WTC11 (cell line): Measurements from ENCODE around the gene ENTPD8. TPM values are rescaled to one million over a fixed set of nuclear protein-coding genes. Genes with fewer than 3 reads are reported as not detected.

ENCODE experiments used
- ATAC-seq: fragments of 200-7000 bp; cut with Tn5 transposase; 2 replicates; pipeline ENCODE4 v1.10.0; 2021; ENCODE audit warnings: mild to moderate bottlenecking, moderate library complexity
- CTCF ChIA-PET: fragments of 300-600 bp; sonication (Branson Sonifier 250); formaldehyde crosslinking; loops from one replicate; lab custom pipeline; 2021; ENCODE audit warnings: antibody characterized with exemption; lab: Charles Lee
- POLR2A ChIA-PET: fragments of 350-600 bp; sonication (Branson Sonifier 250); formaldehyde crosslinking; loops from one replicate; lab custom pipeline; 2021; ENCODE audit warnings: antibody characterized with exemption; lab: Charles Lee
- DNase-seq: peaks from one replicate; pipeline ENCODE4 v3.0.0; 2021; ENCODE audit warnings: low spot score
- H3K27ac Mint-ChIP-seq: 2 replicates; pipeline ENCODE4 v1.8.0; 2021; ENCODE audit warnings: mixed read lengths
- H3K27me3 Mint-ChIP-seq: 2 replicates; pipeline ENCODE4 v1.8.0; 2021; ENCODE audit warnings: low read depth, mild to moderate bottlenecking, moderate library complexity, mixed read lengths
- H3K36me3 Mint-ChIP-seq: 2 replicates; pipeline ENCODE4 v1.8.0; 2021; ENCODE audit warnings: mixed read lengths
- H3K4me1 Mint-ChIP-seq: 2 replicates; pipeline ENCODE4 v1.8.0; 2022; ENCODE audit warnings: mixed read lengths
- H3K4me3 Mint-ChIP-seq: 2 replicates; pipeline ENCODE4 v1.8.0; 2021; ENCODE audit warnings: mild to moderate bottlenecking, moderate library complexity, mixed read lengths
- H3K9me3 Mint-ChIP-seq: 2 replicates; pipeline ENCODE4 v1.8.0; 2021; ENCODE audit warnings: mixed read lengths
- ATF6 ChIP-seq: sonication (generic); formaldehyde crosslinking; IDR thresholded peaks from 2 replicates; pipeline ENCODE4 v1.8.1; 2023; ENCODE audit warnings: mild to moderate bottlenecking, missing genetic modification reagents
- GABPB1 ChIP-seq: sonication (generic); formaldehyde crosslinking; IDR thresholded peaks from 2 replicates; pipeline ENCODE4 v1.8.1; 2023; ENCODE audit warnings: mild to moderate bottlenecking, missing genetic modification reagents
- HMGXB4 ChIP-seq: sonication (generic); formaldehyde crosslinking; IDR thresholded peaks from 2 replicates; pipeline ENCODE4 v1.8.1; 2023; ENCODE audit warnings: mild to moderate bottlenecking, moderate library complexity, missing genetic modification reagents
- IRF2 ChIP-seq: sonication (generic); formaldehyde crosslinking; IDR thresholded peaks from 2 replicates; pipeline ENCODE4 v1.8.0; 2022; ENCODE audit warnings: low read depth, missing genetic modification reagents, borderline replicate concordance
- NR1H2 ChIP-seq: sonication (generic); formaldehyde crosslinking; IDR thresholded peaks from 2 replicates; pipeline ENCODE4 v1.9.0; 2021; ENCODE audit warnings: mild to moderate bottlenecking, moderate library complexity, missing genetic modification reagents
- SMAD4 ChIP-seq: sonication (generic); formaldehyde crosslinking; IDR thresholded peaks from 2 replicates; pipeline ENCODE4 v1.8.0; 2022; ENCODE audit warnings: mild to moderate bottlenecking, missing genetic modification reagents
- SOX15 ChIP-seq: fragments of 250-450 bp; sonication (Bioruptor Pico); IDR thresholded peaks from 2 replicates; pipeline ENCODE4 v1.9.0; 2021; ENCODE audit warnings: mild to moderate bottlenecking
- ZBTB43 ChIP-seq: sonication (generic); formaldehyde crosslinking; IDR thresholded peaks from 2 replicates; pipeline ENCODE4 v1.8.1; 2023; ENCODE audit warnings: mild to moderate bottlenecking, missing genetic modification reagents
- ZNF219 ChIP-seq: sonication (generic); formaldehyde crosslinking; IDR thresholded peaks from 2 replicates; pipeline ENCODE4 v1.8.0; 2023; ENCODE audit warnings: missing genetic modification reagents, mild to moderate bottlenecking, borderline replicate concordance
- ZNF232 ChIP-seq: sonication (generic); formaldehyde crosslinking; IDR thresholded peaks from 2 replicates; pipeline ENCODE4 v1.8.0; 2022; ENCODE audit warnings: mild to moderate bottlenecking, missing genetic modification reagents
- ZNF423 ChIP-seq: fragments of 250-450 bp; sonication (Bioruptor Pico); IDR thresholded peaks from 2 replicates; pipeline ENCODE4 v2.1.2; 2022; ENCODE audit warnings: mild to moderate bottlenecking, moderate library complexity
- ZNF532 ChIP-seq: fragments of 250-450 bp; sonication (Bioruptor Pico); IDR thresholded peaks from 2 replicates; pipeline ENCODE4 v1.9.0; 2021; ENCODE audit warnings: mild to moderate bottlenecking, borderline replicate concordance
- ZSCAN18 ChIP-seq: fragments of 250-450 bp; sonication (Bioruptor Pico); IDR thresholded peaks from 2 replicates; pipeline ENCODE4 v2.1.2; 2022; ENCODE audit warnings: mild to moderate bottlenecking, moderate library complexity
- total RNA-seq: library from RNA; stranded (reverse); gene quantifications from 3 replicates; pipeline ENCODE4 v1.2.3, GENCODE V29; 2021
- TF ChIP-seq, protein P1 (sequence below): sonication (generic); formaldehyde crosslinking; IDR thresholded peaks from 2 replicates; pipeline ENCODE4 v1.8.0; 2022; ENCODE audit warnings: mild to moderate bottlenecking, missing genetic modification reagents
- TF ChIP-seq, protein P2 (sequence below): sonication (generic); formaldehyde crosslinking; IDR thresholded peaks from 2 replicates; pipeline ENCODE4 v1.8.0; 2022; ENCODE audit warnings: mild to moderate bottlenecking, missing genetic modification reagents
- TF ChIP-seq, protein P3 (sequence below): sonication (generic); formaldehyde crosslinking; conservative IDR thresholded peaks from 2 replicates; pipeline ENCODE4 v1.8.1; 2023; ENCODE audit warnings: mild to moderate bottlenecking, low read depth, missing genetic modification reagents, moderate library complexity

ENTPD8 gene
- total RNA-seq, 1 experiment from 2014 or later = 2.3 TPM

DNA sequence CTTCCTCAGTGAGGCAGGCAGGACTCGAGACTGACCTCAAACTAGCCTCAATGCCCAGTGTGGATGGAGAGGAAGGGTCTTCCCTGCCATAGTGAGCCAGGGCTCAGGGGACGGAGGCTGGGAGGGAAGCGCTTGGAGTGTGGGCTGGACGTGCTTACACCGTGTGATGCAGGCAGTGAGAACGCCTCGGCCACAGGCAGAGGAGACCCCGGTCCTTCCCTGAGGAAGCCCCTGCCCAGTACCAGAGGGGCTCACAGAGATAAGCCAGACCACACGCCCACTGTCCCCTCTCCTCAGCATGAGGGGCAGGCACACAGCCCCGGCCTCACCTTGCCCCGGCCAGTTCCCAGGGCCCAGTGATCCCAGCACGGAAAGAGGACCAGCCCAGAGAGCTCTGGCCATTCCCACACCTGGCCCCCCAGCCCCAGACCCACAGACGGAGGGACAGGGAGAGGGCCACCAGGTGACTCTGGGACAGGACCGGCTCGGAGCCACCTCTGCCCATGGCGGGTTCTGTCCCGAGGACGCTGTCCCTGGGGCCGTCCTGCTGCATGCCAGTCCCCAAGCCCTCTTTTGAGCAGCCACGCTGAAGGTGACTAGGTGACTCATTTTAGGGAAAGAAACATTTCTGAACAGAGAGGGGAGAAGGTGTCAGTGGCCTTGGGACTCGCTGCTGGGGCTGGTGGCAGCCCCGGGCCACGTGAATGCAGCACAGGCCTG is 24.0 kb upstream of the ENTPD8 start (continued):
- TF ChIP-seq ZSCAN18 (no peak), ZNF219 (CRISPR knock-in tag) (no peak), SMAD4 (no peak), SOX15 (CRISPR knock-in tag) (no peak), IRF2 (CRISPR knock-in tag) (no peak)
- TF ChIP-seq, protein P1, sequence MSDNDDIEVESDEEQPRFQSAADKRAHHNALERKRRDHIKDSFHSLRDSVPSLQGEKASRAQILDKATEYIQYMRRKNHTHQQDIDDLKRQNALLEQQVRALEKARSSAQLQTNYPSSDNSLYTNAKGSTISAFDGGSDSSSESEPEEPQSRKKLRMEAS (CRISPR knock-in tag) = no peak
- TF ChIP-seq, protein P2, sequence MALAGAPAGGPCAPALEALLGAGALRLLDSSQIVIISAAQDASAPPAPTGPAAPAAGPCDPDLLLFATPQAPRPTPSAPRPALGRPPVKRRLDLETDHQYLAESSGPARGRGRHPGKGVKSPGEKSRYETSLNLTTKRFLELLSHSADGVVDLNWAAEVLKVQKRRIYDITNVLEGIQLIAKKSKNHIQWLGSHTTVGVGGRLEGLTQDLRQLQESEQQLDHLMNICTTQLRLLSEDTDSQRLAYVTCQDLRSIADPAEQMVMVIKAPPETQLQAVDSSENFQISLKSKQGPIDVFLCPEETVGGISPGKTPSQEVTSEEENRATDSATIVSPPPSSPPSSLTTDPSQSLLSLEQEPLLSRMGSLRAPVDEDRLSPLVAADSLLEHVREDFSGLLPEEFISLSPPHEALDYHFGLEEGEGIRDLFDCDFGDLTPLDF (CRISPR knock-in tag) = no peak

GRCh38 chr9:137464291-137464999 is 23.3 kb upstream of the ENTPD8 start:
- H3K4me1 Mint-ChIP-seq = no peaks in the 10 kb centered on the region
- H3K4me3 Mint-ChIP-seq = no peak overlapping the region
- no peak overlapping the region for H3K27ac Mint-ChIP-seq
- DNase-seq = no peak
- H3K36me3 Mint-ChIP-seq = no peaks in the 10 kb centered on the region
- no peaks in the 10 kb centered on the region for H3K27me3 Mint-ChIP-seq
- TF ChIP-seq, protein P3, sequence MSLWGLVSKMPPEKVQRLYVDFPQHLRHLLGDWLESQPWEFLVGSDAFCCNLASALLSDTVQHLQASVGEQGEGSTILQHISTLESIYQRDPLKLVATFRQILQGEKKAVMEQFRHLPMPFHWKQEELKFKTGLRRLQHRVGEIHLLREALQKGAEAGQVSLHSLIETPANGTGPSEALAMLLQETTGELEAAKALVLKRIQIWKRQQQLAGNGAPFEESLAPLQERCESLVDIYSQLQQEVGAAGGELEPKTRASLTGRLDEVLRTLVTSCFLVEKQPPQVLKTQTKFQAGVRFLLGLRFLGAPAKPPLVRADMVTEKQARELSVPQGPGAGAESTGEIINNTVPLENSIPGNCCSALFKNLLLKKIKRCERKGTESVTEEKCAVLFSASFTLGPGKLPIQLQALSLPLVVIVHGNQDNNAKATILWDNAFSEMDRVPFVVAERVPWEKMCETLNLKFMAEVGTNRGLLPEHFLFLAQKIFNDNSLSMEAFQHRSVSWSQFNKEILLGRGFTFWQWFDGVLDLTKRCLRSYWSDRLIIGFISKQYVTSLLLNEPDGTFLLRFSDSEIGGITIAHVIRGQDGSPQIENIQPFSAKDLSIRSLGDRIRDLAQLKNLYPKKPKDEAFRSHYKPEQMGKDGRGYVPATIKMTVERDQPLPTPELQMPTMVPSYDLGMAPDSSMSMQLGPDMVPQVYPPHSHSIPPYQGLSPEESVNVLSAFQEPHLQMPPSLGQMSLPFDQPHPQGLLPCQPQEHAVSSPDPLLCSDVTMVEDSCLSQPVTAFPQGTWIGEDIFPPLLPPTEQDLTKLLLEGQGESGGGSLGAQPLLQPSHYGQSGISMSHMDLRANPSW (CRISPR knock-in tag) = no peak
- TF ChIP-seq ATF6 (CRISPR knock-in tag) (no peak), GABPB1 (CRISPR knock-in tag) (no peak), ZNF232 (CRISPR knock-in tag) (no peak)
- ChIA-PET CTCF (interaction anchor here (1.6 kb wide), 1 partner anchor 70 kb away, joined by 3 read pairs; no protein-coding TSS in a partner anchor), POLR2A (no interaction called here)
- ATAC-seq = no peak
- H3K9me3 Mint-ChIP-seq = no peaks in the 10 kb centered on the region

- Mint-ChIP-seq H3K4me3 (no peak overlapping the region), H3K4me1 (no peaks in the 10 kb centered on the region), H3K36me3 (no peaks in the 10 kb centered on the region), H3K27ac (no peak overlapping the region), H3K9me3 (no peaks in the 10 kb centered on the region), H3K27me3 (no peaks in the 10 kb centered on the region)
- ATAC-seq (no peak), DNase-seq (no peak)
- POLR2A ChIA-PET = no interaction called here
- CTCF ChIA-PET = interaction anchor here (1.6 kb wide), 1 partner anchor 71 kb away, joined by 3 read pairs; no protein-coding TSS in a partner anchor
- TF ChIP-seq ZBTB43 (CRISPR knock-in tag) (no peak), SOX15 (CRISPR knock-in tag) (no peak), ZNF532 (no peak), ZNF423 (CRISPR knock-in tag) (no peak), NR1H2 (CRISPR knock-in tag) (no peak), HMGXB4 (CRISPR knock-in tag) (no peak)
Observed at GRCh38 chr9:137463931-137464290, 22.8 kb upstream of the ENTPD8 start.
